GM08714 (cell line): ENCODE measurements around the gene GLT1D1.

ENCODE experiments used
- H3K4me3 ChIP-seq: fragments of 200-500 bp; sonication (Bioruptor generic); 2 replicates; pipeline ENCODE4 v1.5.1; 2014; ENCODE audit warnings: mild to moderate bottlenecking, low read length, inconsistent platforms
- ZNF274 ChIP-seq: IDR thresholded peaks from 2 replicates; pipeline ENCODE4 v1.6.1; 2012; ENCODE audit warnings: mild to moderate bottlenecking, low read depth, low read length

The GLT1D1 gene

GRCh38 chr12:128940974-128941373, 87.7 kb downstream of the GLT1D1 start:
- no peak for TF ChIP-seq ZNF274
- no peak overlapping the region for H3K4me3 ChIP-seq

GRCh38 chr12:128942960-128943477, 89.7 kb downstream of the GLT1D1 start:
- H3K4me3 ChIP-seq: no peak overlapping the region
- TF ChIP-seq ZNF274: no peak

- no peak for TF ChIP-seq ZNF274
- H3K4me3 ChIP-seq: no peak overlapping the region
These were observed 91.7 kb downstream of the GLT1D1 start for GRCh38 chr12:128944956-128945355.

- TF ChIP-seq ZNF274: no peak
These were observed 93.9 kb downstream of the GLT1D1 start for GRCh38 chr12:128947209-128947608.

GRCh38 chr12:128949086-128949485, 95.8 kb downstream of the GLT1D1 start:
- H3K4me3 ChIP-seq: no peak overlapping the region
- no peak for TF ChIP-seq ZNF274

More at GRCh38 chr12:128947209-128947608, 93.9 kb downstream of the GLT1D1 start:
- H3K4me3 ChIP-seq: no peak overlapping the region

GRCh38 chr12:128951448-128951847, 98.2 kb downstream of the GLT1D1 start:
- no peak for TF ChIP-seq ZNF274
- H3K4me3 ChIP-seq: no peak overlapping the region

GRCh38 chr12:128956755-128957154, 103.5 kb downstream of the GLT1D1 start:
- no peak for TF ChIP-seq ZNF274
- H3K4me3 ChIP-seq: no peak overlapping the region

GRCh38 chr12:128959901-128960300, 106.6 kb downstream of the GLT1D1 start:
- TF ChIP-seq ZNF274: no peak
- no peak overlapping the region for H3K4me3 ChIP-seq

- no peak overlapping the region for H3K4me3 ChIP-seq
- no peak for TF ChIP-seq ZNF274
These were observed 108.1 kb downstream of the GLT1D1 start for GRCh38 chr12:128961308-128961902.

- no peak for TF ChIP-seq ZNF274
- no peak overlapping the region for H3K4me3 ChIP-seq
These were observed 108.7 kb downstream of the GLT1D1 start for GRCh38 chr12:128961957-128962356.

- no peak for TF ChIP-seq ZNF274
- H3K4me3 ChIP-seq: no peak overlapping the region
These were observed 113.0 kb downstream of the GLT1D1 start for GRCh38 chr12:128966203-128966810.

- no peak overlapping the region for H3K4me3 ChIP-seq
- TF ChIP-seq ZNF274: no peak
These were observed 115.4 kb downstream of the GLT1D1 start for GRCh38 chr12:128968668-128969067.

GRCh38 chr12:128969480-128970055, 116.3 kb downstream of the GLT1D1 start:
- TF ChIP-seq ZNF274: no peak
- no peak overlapping the region for H3K4me3 ChIP-seq

GRCh38 chr12:128970110-128970509, 116.8 kb downstream of the GLT1D1 start:
- H3K4me3 ChIP-seq: no peak overlapping the region
- no peak for TF ChIP-seq ZNF274

- TF ChIP-seq ZNF274: no peak
- no peak overlapping the region for H3K4me3 ChIP-seq
These were observed 117.7 kb downstream of the GLT1D1 start for GRCh38 chr12:128970941-128971340.
